Stimulated activated memory B cell treated with anti-CD40 and anti-IgM and Interleukin-4, amounts not matched to agents 10 μg/mL and 1 μg/mL and 100 μg/mL, for 72 hours (primary cell): Measurements from ENCODE around the gene PROM2.

Experiments
- ATAC-seq: fragments of 150-1000 bp; cut with Tn5 transposase; 2 replicates; pipeline ENCODE4 v1.10.0; 2021
- H3K27ac Mint-ChIP-seq: one replicate; pipeline ENCODE4 v1.8.0; 2022; ENCODE audit warnings: mild to moderate bottlenecking, mixed read lengths
- H3K27me3 Mint-ChIP-seq: one replicate; pipeline ENCODE4 v1.8.0; 2022; ENCODE audit warnings: mixed read lengths
- H3K36me3 Mint-ChIP-seq: one replicate; pipeline ENCODE4 v1.8.0; 2022; ENCODE audit warnings: mixed read lengths
- H3K4me1 Mint-ChIP-seq: one replicate; pipeline ENCODE4 v1.8.0; 2022; ENCODE audit warnings: mixed read lengths
- H3K4me3 Mint-ChIP-seq: one replicate; pipeline ENCODE4 v1.8.0; 2022; ENCODE audit warnings: mild to moderate bottlenecking, moderate library complexity, mixed read lengths
- H3K9me3 Mint-ChIP-seq: one replicate; pipeline ENCODE4 v1.8.0; 2022; ENCODE audit warnings: mixed read lengths

PROM2 gene

GRCh38 chr2:95328358-95329125, 54.3 kb downstream of the PROM2 start:
- no peaks in the 10 kb centered on the region for H3K4me1 Mint-ChIP-seq
- no peak overlapping the region for H3K4me3 Mint-ChIP-seq
- ATAC-seq: no peak
- H3K36me3 Mint-ChIP-seq: no peaks in the 10 kb centered on the region
- H3K27me3 Mint-ChIP-seq: no peaks in the 10 kb centered on the region
- no peak overlapping the region for H3K27ac Mint-ChIP-seq
- H3K9me3 Mint-ChIP-seq: peaks cover 8% of the 10 kb centered on the region

GRCh38 chr2:95329401-95329800, 55.2 kb downstream of the PROM2 start:
- Mint-ChIP-seq H3K36me3 (no peaks in the 10 kb centered on the region), H3K9me3 (peaks cover 8% of the 10 kb centered on the region), H3K27ac (no peak overlapping the region), H3K4me3 (no peak overlapping the region), H3K27me3 (no peaks in the 10 kb centered on the region), H3K4me1 (no peaks in the 10 kb centered on the region)
- no peak for ATAC-seq

- no peak for ATAC-seq
- Mint-ChIP-seq H3K4me3 (no peak overlapping the region), H3K4me1 (no peaks in the 10 kb centered on the region), H3K27ac (no peak overlapping the region), H3K36me3 (no peaks in the 10 kb centered on the region), H3K9me3 (peaks cover 8% of the 10 kb centered on the region), H3K27me3 (no peaks in the 10 kb centered on the region)
These were observed 55.9 kb downstream of the PROM2 start for GRCh38 chr2:95329891-95330793.

GRCh38 chr2:95330794-95331338, 56.6 kb downstream of the PROM2 start:
- Mint-ChIP-seq H3K4me1 (no peaks in the 10 kb centered on the region), H3K27ac (no peak overlapping the region), H3K9me3 (peaks cover 6% of the 10 kb centered on the region), H3K36me3 (no peaks in the 10 kb centered on the region), H3K27me3 (no peaks in the 10 kb centered on the region), H3K4me3 (no peak overlapping the region)
- ATAC-seq: no peak

- Mint-ChIP-seq H3K4me1 (no peaks in the 10 kb centered on the region), H3K36me3 (no peaks in the 10 kb centered on the region), H3K9me3 (peaks cover 3% of the 10 kb centered on the region), H3K27me3 (no peaks in the 10 kb centered on the region), H3K4me3 (no peak overlapping the region), H3K27ac (no peak overlapping the region)
- ATAC-seq: no peak
These were observed 57.4 kb downstream of the PROM2 start for GRCh38 chr2:95331606-95332005.

DNA sequence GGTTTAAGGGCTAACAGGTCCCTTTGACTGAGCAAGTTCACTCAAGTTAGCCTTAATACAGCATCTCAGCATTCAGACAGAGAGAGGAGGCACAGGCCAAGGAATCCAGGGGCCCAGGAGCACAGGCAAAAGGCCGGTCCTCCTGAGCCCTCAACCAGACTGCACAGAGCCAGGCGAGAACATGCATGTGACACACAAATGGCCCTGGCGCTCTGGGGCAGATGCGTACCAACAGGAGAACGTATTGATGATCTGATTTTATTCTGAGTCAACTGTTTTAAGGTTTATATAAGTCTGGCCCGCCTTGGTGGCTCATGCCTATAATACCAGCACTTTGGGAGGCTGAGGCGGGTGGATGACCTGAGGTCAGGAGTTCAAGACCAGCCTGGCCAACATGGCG, 57.8 kb downstream of the PROM2 start:
- Mint-ChIP-seq H3K4me1 (no peaks in the 10 kb centered on the region), H3K27me3 (no peaks in the 10 kb centered on the region), H3K27ac (no peak overlapping the region), H3K4me3 (no peak overlapping the region), H3K36me3 (no peaks in the 10 kb centered on the region), H3K9me3 (peaks cover 3% of the 10 kb centered on the region)
- ATAC-seq: no peak

DNA sequence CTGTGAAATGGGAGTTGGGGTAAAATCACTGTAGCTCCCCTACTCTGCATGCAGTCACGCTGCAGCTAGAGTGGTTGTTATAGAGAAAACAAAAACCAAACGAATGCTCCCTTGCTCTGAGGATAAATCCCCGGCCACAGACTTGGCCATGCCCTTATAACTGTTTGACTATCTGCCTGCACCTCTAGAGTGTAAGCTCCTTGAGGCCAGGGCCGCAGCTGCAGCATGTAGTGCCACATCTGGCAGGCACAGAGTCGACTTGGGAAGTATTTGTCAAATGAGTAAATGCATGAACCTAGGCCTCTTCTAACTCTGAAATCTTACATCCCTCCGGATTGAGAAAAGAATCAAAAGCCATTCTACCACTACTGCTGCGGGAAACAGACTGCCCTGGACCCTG, 58.8 kb downstream of the PROM2 start:
- H3K4me3 Mint-ChIP-seq: no peak overlapping the region
- no peak overlapping the region for H3K27ac Mint-ChIP-seq
- H3K27me3 Mint-ChIP-seq: no peaks in the 10 kb centered on the region
- H3K9me3 Mint-ChIP-seq: peaks cover 3% of the 10 kb centered on the region
- H3K4me1 Mint-ChIP-seq: no peaks in the 10 kb centered on the region
- H3K36me3 Mint-ChIP-seq: no peaks in the 10 kb centered on the region
- ATAC-seq: no peak

- no peaks in the 10 kb centered on the region for H3K36me3 Mint-ChIP-seq
- H3K27ac Mint-ChIP-seq: no peak overlapping the region
- H3K4me3 Mint-ChIP-seq: no peak overlapping the region
- H3K27me3 Mint-ChIP-seq: no peaks in the 10 kb centered on the region
- ATAC-seq: no peak
- H3K9me3 Mint-ChIP-seq: peaks cover 3% of the 10 kb centered on the region
- H3K4me1 Mint-ChIP-seq: no peaks in the 10 kb centered on the region
These were observed 59.7 kb downstream of the PROM2 start for GRCh38 chr2:95333888-95334338.

GRCh38 chr2:95334916-95335641, 60.8 kb downstream of the PROM2 start:
- Mint-ChIP-seq H3K36me3 (no peaks in the 10 kb centered on the region), H3K4me3 (no peak overlapping the region), H3K27ac (no peak overlapping the region), H3K4me1 (no peaks in the 10 kb centered on the region), H3K9me3 (peaks cover 3% of the 10 kb centered on the region), H3K27me3 (no peaks in the 10 kb centered on the region)
- no peak for ATAC-seq

- H3K36me3 Mint-ChIP-seq: no peaks in the 10 kb centered on the region
- H3K9me3 Mint-ChIP-seq: peaks cover 3% of the 10 kb centered on the region
- no peak overlapping the region for H3K4me3 Mint-ChIP-seq
- no peak overlapping the region for H3K27ac Mint-ChIP-seq
- no peak for ATAC-seq
- H3K27me3 Mint-ChIP-seq: peaks cover 3% of the 10 kb centered on the region
- no peaks in the 10 kb centered on the region for H3K4me1 Mint-ChIP-seq
These were observed 62.2 kb downstream of the PROM2 start for GRCh38 chr2:95336406-95336805.

DNA sequence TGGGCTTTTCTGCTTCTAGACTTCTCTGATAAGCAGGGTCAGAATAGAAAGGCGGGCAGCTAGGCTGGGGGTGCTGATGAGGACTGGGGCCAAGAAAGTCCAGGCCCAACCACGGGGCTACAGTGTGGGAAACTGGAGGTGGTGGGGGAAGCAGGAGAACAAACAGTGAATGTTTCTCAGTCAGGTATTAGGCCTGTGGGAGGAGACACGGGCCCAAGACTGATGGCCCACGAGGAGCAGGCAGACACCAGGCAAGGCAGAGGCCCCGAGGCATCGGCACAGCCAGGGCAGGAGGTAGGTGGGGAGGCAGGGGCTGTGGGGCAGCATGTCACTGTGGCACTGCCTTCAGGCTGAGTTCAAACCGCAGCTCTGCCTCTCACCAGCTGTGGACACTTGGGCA, 63.6 kb downstream of the PROM2 start:
- peaks cover 3% of the 10 kb centered on the region for H3K9me3 Mint-ChIP-seq
- no peak for ATAC-seq

More for the DNA sequence above, 63.6 kb downstream of the PROM2 start:
- no peak overlapping the region for H3K4me3 Mint-ChIP-seq
- H3K27ac Mint-ChIP-seq: no peak overlapping the region
- H3K27me3 Mint-ChIP-seq: peaks cover 18% of the 10 kb centered on the region
- H3K4me1 Mint-ChIP-seq: no peaks in the 10 kb centered on the region
- H3K36me3 Mint-ChIP-seq: no peaks in the 10 kb centered on the region
